K562 (cell line): ENCODE measurements around the gene SPRYD3. TPM values are rescaled to one million over a fixed set of nuclear protein-coding genes. Genes with fewer than 3 reads are reported as not detected.

Source experiments
- ATAC-seq: fragments of 200-7000 bp; cut with Tn5 transposase; 3 replicates; pipeline ENCODE4 v1.9.1; 2020; ENCODE audit warnings: moderate library complexity
- BruUV-seq: library from RNA; stranded (reverse); fragments of 400-500 nt; replicated peaks from 2 replicates; lab custom pipeline; 2021; lab: Mats Ljungman, UMichigan
- CTCF ChIA-PET: fragments of 300-600 bp; formaldehyde crosslinking; extraction: SDS; loops from one replicate; lab custom pipeline; 2021; ENCODE audit warnings: low intra/inter-chr PET ratio; lab: Yijun Ruan, JAX
- POLR2A ChIA-PET: fragments of 300-600, 350-650 bp; sonication (Branson Sonifier 250); formaldehyde crosslinking; extraction: SDS; loops from one replicate; lab custom pipeline; 2021; ENCODE audit warnings: antibody characterized with exemption, inconsistent platforms; lab: Yijun Ruan, JAX
- DNase-seq, 4 experiments: peaks; one replicate each; pipeline versions ENCODE4 v3.0.0 to v3.0.0-alpha.2; 2011 to 2018; ENCODE audit warnings: low spot score in 3 of 4, mixed read lengths in 3 of 4; ENCODE audit errors: extremely low read depth in 1 of 4
- FAIRE-seq: peaks from 2 replicates; lab custom pipeline; 2011; peaks lifted over from hg19 to GRCh38; lab: Jason Lieb, UNC
- H2AFZ ChIP-seq: 2 replicates; pipeline ENCODE4 v1.6.0; 2011; ENCODE audit warnings: low read depth, low read length, control low read depth, inconsistent platforms
- H3K27ac ChIP-seq: fragments of 200-600 bp; 3 replicates; pipeline ENCODE4 v1.8.0; 2011; ENCODE audit warnings: low read depth, mild to moderate bottlenecking, control low read depth, inconsistent platforms, low read length, moderate library complexity, mixed read lengths; ENCODE audit errors: extremely low read depth
- H3K27me3 ChIP-seq, 2 experiments: fragments of 300-600 bp in 1 of 2; 2 replicates in 1 of 2; 3 replicates in 1 of 2; pipeline versions ENCODE4 v1.6.0 to v1.8.0; 2011; ENCODE audit warnings: inconsistent platforms in 2 of 2, low read length in 2 of 2, mild to moderate bottlenecking in 1 of 2, mixed read lengths in 1 of 2, moderate library complexity in 1 of 2; ENCODE audit not compliant: control insufficient read depth in 2 of 2, insufficient read depth in 2 of 2
- H3K36me3 ChIP-seq: fragments of 300-600 bp; 3 replicates; pipeline ENCODE4 v1.8.0; 2011; ENCODE audit warnings: mild to moderate bottlenecking, low read length, inconsistent platforms; ENCODE audit not compliant: control insufficient read depth, insufficient read depth
- H3K4me1 ChIP-seq, 2 experiments: fragments of 200-600 bp in 1 of 2; replicated peaks in 1 of 2; 2 replicates in 1 of 2; 3 replicates in 1 of 2; pipeline versions ENCODE4 v1.5.1 to v1.8.0; 2011; ENCODE audit warnings: inconsistent platforms in 2 of 2, low read length in 2 of 2, mild to moderate bottlenecking in 1 of 2, mixed read lengths in 1 of 2, moderate library complexity in 1 of 2; ENCODE audit not compliant: control insufficient read depth in 2 of 2, insufficient read depth in 2 of 2
- H3K4me2 ChIP-seq: 2 replicates; pipeline ENCODE4 v1.6.1; 2011; ENCODE audit warnings: low read length, control low read depth, inconsistent platforms, mixed read lengths; ENCODE audit not compliant: insufficient read depth
- H3K4me3 ChIP-seq: fragments of 200-600 bp; sonication (generic), shearing (Covaris generic); 2 replicates; pipeline ENCODE4 v1.5.1; 2016; ENCODE audit warnings: control low read depth, inconsistent platforms
- H3K79me2 ChIP-seq: fragments of 200-600 bp; 3 replicates; pipeline ENCODE4 v1.8.0; 2011; ENCODE audit warnings: low read length, inconsistent platforms; ENCODE audit not compliant: control insufficient read depth, insufficient read depth
- H3K9ac ChIP-seq, 2 experiments: 2 replicates each; pipeline versions ENCODE4 v1.6.0 to v1.6.1; 2011; ENCODE audit warnings: low read depth in 2 of 2, low read length in 2 of 2, control low read depth in 1 of 2, inconsistent platforms in 1 of 2, mild to moderate bottlenecking in 1 of 2, mixed read lengths in 1 of 2; ENCODE audit not compliant: insufficient read depth in 1 of 2
- H3K9me1 ChIP-seq: one replicate; pipeline ENCODE4 v1.6.0; 2011; ENCODE audit warnings: inconsistent platforms, mild to moderate bottlenecking, low read length, moderate library complexity; ENCODE audit not compliant: control insufficient read depth, insufficient read depth
- H3K9me3 ChIP-seq: replicated peaks from 2 replicates; pipeline ENCODE4 v1.5.1; 2011; ENCODE audit warnings: low read depth, low read length, inconsistent platforms; ENCODE audit not compliant: control insufficient read depth, insufficient read depth
- H4K20me1 ChIP-seq: replicated peaks from 2 replicates; pipeline ENCODE4 v1.6.1; 2011; ENCODE audit warnings: low read length, inconsistent platforms, mixed read lengths; ENCODE audit not compliant: control insufficient read depth, insufficient read depth
- DMBX1 ChIP-seq: fragments of 250-450 bp; sonication (Bioruptor Pico); IDR thresholded peaks from 2 replicates; pipeline ENCODE4 v1.8.0; 2022; ENCODE audit warnings: inconsistent platforms, mild to moderate bottlenecking, moderate library complexity, borderline replicate concordance
- ELF2 ChIP-seq: fragments of 250-450 bp; sonication (Bioruptor Pico); IDR thresholded peaks from 2 replicates; pipeline ENCODE4 v1.5.0; 2021; ENCODE audit warnings: mild to moderate bottlenecking
- HNRNPK ChIP-seq: fragments of 200-400 bp; formaldehyde crosslinking; IDR thresholded peaks from one replicate; pipeline ENCODE4 v1.6.1; 2018; ENCODE audit warnings: mild to moderate bottlenecking, low read depth, low read length; ENCODE audit not compliant: poor library complexity, severe bottlenecking
- KAT7 ChIP-seq: sonication (generic); formaldehyde crosslinking; IDR thresholded peaks from 2 replicates; pipeline ENCODE4 v1.8.0; 2022; ENCODE audit warnings: missing genetic modification reagents, mild to moderate bottlenecking, borderline replicate concordance
- MECOM ChIP-seq: fragments of 250-450 bp; sonication (Bioruptor Pico); IDR thresholded peaks from 2 replicates; pipeline ENCODE4 v1.8.0; 2022; ENCODE audit warnings: inconsistent platforms
- MTA1 ChIP-seq: fragments of 450-650 bp; IDR thresholded peaks from 2 replicates; pipeline ENCODE4 v1.6.1; 2017; ENCODE audit warnings: borderline replicate concordance
- SMARCA5 ChIP-seq: fragments of 450-650 bp; IDR thresholded peaks from 2 replicates; pipeline ENCODE4 v1.6.1; 2016
- STAT5B ChIP-seq: fragments of 250-450 bp; sonication (Bioruptor Pico); IDR thresholded peaks from 2 replicates; pipeline ENCODE4 v1.8.0; 2021; ENCODE audit warnings: mild to moderate bottlenecking, inconsistent platforms
- WGBS: fragments of 100-300 bp; shearing (Covaris generic); methylation state at CpG from one replicate; pipeline ENCODE4 v1.1.6; 2016; ENCODE audit warnings: low coverage, mixed read lengths; ENCODE audit not compliant: insufficient coverage; ENCODE audit errors: missing lambda C conversion rate; 5-methylcytosine and 5-hydroxymethylcytosine counted together
- in situ Hi-C: fragments of 300-500 bp; cut with MboI; formaldehyde crosslinking; loops from 4 replicates; pipeline ENCODE4 v1.15.0; 2018; ENCODE audit warnings: inconsistent platforms, mixed read lengths
- intact Hi-C: fragments of 100-400 bp; cut with micrococcal nuclease; formaldehyde crosslinking; loops from 2 replicates; pipeline ENCODE4 v1.14.2; 2022
- polyA plus RNA-seq, 8 experiments: library from polyadenylated mRNA; depleted of rRNA in 4 of 8; stranded (reverse) in 5 of 8; unstranded in 3 of 8; fragments of >200 nt; fragmentation: Nextera tagmentation in 2 of 8; fragmentation: Illumina TruSeq in 1 of 8; extraction: Ambion mirVana in 2 of 8; extraction: Trizol in 1 of 8; gene quantifications; 2 replicates each; pipeline versions ENCODE4 v1.2.1 to v1.2.3, GENCODE V29; 2011 to 2014; ENCODE audit warnings: inconsistent platforms in 1 of 8, missing spikeins in 1 of 8
- total RNA-seq, 7 experiments: library from RNA; depleted of rRNA in 6 of 7; stranded (reverse); fragments of >200 nt in 6 of 7; fragmentation: Illumina TruSeq in 2 of 7; extraction: Trizol in 2 of 7; gene quantifications; 2 replicates each; pipeline versions ENCODE4 v1.2.1 to v1.2.3, GENCODE V29; 2011 to 2021; ENCODE audit warnings: low replicate concordance in 1 of 7
- TF ChIP-seq, protein P1 (sequence below): sonication (generic); formaldehyde crosslinking; IDR thresholded peaks from 2 replicates; pipeline ENCODE4 v1.8.1; 2023; ENCODE audit warnings: mild to moderate bottlenecking, missing genetic modification reagents
- TF ChIP-seq, protein P2 (sequence below): sonication (generic); formaldehyde crosslinking; IDR thresholded peaks from 2 replicates; pipeline ENCODE4 v1.8.0; 2022; ENCODE audit warnings: missing genetic modification reagents, mild to moderate bottlenecking, borderline replicate concordance

SPRYD3 gene
- total and polyA plus RNA-seq, 9 of the 15 experiments (the other 6 are each of a cell fraction or from before 2014, with no cell fraction given) = 1.5 to 13.6 (median 7.6) TPM

DNA sequence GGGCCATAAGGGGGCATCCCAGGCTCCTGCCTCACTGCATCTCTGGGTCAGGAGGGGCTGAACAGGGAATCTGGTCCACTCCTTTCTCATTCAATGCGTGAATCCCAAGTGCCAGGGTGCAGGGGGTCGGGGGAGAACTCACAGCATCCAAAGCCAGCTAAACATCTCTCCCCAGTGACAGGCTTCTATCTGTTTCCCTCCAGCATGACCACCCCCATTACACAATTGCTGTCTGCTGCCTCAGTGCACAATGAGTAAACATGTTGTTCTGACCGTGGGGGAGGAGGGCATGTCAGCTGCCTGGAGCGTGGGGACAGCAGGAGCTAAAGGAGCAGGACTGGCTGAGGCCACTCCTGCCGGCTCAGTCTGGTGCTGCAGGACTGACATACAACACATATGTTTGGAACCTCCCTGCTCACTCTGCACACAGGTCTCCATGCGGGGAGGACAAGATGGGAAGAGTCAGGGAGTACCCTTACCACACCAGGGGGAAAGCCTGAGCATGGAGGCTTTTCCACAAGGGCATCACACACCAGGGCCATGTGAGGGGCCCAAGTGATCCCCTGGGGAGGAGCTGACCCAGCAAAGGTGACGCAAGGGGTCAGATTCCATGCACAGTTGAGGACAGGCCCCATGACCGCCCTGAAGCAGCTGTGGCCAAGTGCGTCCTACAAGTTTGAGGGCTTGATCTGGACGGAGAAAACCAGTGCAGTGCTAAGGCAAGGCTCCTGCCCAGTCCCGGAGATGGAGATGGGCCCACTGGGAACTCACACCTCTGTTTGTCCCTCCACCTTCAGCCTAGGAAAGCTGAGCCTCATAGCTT lies 27.9 kb downstream of the SPRYD3 start (continued):
- TF ChIP-seq MECOM = no peak

DNA sequence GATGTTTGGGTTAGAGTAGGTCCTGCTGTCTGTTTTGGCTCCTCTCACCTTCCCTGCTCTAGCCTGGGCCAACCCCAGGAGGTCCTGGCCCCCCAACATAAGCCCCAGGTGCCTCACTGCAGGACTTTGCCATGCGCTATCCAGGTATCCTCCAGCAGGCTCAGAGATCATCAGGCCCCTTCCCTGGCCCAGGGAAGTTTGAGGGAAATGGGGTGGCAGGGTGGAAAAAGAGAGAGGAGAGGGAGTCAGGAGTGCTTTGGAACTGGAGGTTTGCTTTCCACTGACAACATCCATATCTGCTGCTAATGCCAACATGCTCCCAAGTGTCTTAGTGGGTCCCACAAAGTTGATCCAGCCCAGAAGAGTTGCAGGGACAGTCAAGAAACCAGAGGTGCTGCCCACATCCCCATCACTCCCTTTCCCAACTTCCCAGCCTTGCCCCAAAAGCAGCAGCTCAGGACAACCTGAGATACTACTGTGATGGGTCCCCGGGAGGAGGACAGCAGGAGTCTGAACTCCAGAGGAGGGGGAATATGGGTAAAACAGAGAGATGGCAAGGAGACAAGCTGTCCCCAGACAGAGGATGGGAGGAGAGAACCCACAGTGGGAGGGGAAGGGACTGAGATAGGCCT lies 28.6 kb downstream of the SPRYD3 start:
- H2AFZ ChIP-seq = no peak overlapping the region
- no peaks in the 10 kb centered on the region for H3K9me3 ChIP-seq
- no peak overlapping the region for H3K27ac ChIP-seq
- intact Hi-C loops = no loop called here
- no TSS peak for BruUV-seq
- no peak for ATAC-seq
- no peaks in the 10 kb centered on the region for H4K20me1 ChIP-seq
- H3K4me2 ChIP-seq = no peak overlapping the region
- peak overlapping the region in 1 of 2 experiments; percentile 89; a peak in 1 of 4 replicates for H3K9ac ChIP-seq
- TF ChIP-seq, protein P1, sequence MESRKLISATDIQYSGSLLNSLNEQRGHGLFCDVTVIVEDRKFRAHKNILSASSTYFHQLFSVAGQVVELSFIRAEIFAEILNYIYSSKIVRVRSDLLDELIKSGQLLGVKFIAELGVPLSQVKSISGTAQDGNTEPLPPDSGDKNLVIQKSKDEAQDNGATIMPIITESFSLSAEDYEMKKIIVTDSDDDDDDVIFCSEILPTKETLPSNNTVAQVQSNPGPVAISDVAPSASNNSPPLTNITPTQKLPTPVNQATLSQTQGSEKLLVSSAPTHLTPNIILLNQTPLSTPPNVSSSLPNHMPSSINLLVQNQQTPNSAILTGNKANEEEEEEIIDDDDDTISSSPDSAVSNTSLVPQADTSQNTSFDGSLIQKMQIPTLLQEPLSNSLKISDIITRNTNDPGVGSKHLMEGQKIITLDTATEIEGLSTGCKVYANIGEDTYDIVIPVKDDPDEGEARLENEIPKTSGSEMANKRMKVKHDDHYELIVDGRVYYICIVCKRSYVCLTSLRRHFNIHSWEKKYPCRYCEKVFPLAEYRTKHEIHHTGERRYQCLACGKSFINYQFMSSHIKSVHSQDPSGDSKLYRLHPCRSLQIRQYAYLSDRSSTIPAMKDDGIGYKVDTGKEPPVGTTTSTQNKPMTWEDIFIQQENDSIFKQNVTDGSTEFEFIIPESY (CRISPR knock-in tag) = no peak
- TF ChIP-seq DMBX1 = no peak
- TF ChIP-seq KAT7 (CRISPR knock-in tag) = no peak
- TF ChIP-seq MTA1 = no peak
- TF ChIP-seq SMARCA5 = no peak
- no peak for TF ChIP-seq STAT5B (CRISPR knock-in tag)
- no peak for TF ChIP-seq HNRNPK
- TF ChIP-seq, protein P2, sequence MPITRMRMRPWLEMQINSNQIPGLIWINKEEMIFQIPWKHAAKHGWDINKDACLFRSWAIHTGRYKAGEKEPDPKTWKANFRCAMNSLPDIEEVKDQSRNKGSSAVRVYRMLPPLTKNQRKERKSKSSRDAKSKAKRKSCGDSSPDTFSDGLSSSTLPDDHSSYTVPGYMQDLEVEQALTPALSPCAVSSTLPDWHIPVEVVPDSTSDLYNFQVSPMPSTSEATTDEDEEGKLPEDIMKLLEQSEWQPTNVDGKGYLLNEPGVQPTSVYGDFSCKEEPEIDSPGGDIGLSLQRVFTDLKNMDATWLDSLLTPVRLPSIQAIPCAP (CRISPR knock-in tag) = no peak
- no peak for TF ChIP-seq ELF2 (CRISPR knock-in tag)
- no peak overlapping the region for H3K4me3 ChIP-seq
- CTCF ChIA-PET = no interaction called here
- in situ Hi-C loops = no loop called here
- peaks cover 51 to 94% of the 10 kb centered on the region in 2 experiments for H3K4me1 ChIP-seq
- DNase-seq = no peak
- POLR2A ChIA-PET = interaction anchor here (0.6 to 1.1 kb wide), 4 partner anchors 9 to 198 kb away, joined by 3 to 4 read pairs (median 3); partner anchors contain the start of gene SPRYD3
- WGBS = 79% methylated on average over 2 of the region's 2 CpGs
- no peaks in the 10 kb centered on the region for H3K9me1 ChIP-seq
- H3K27me3 ChIP-seq = no peaks in the 10 kb centered on the region
- H3K79me2 ChIP-seq = peaks cover 10% of the 10 kb centered on the region; the same call in 2 of the 3 replicates
- peaks cover 2% of the 10 kb centered on the region; the same call in 1 of the 3 replicates for H3K36me3 ChIP-seq
- no peak for FAIRE-seq
